ENCODE data around the gene IRF2BP2.
A peak's percentile ranks its signal among the peaks of the same experiment; 100 is the strongest.

GRCh38 chr1:234612352-234613127, 2.6 kb upstream of the IRF2BP2 start:
- TF ChIP-seq CTCF (IDR thresholded peaks at IDR 0.05), result peak in 1 of 12 donors; percentile 6
- peak in 1 of 2 donors; percentile 52 for TF ChIP-seq POLR2A (IDR thresholded peaks at IDR 0.05)
